ENCODE data around the gene OXT.

GRCh38 chr20:3111995-3112394 lies 40.6 kb downstream of the OXT start:
- TF ChIP-seq CTCF (IDR thresholded peaks at IDR 0.05), result no peak
- TF ChIP-seq POLR2A (IDR thresholded peaks at IDR 0.05), result no peak

Data from lower leg skin (tissue), 3 donors.